GM21390 (cell line): ENCODE data around the gene IL16.

ENCODE experiments used
- ATAC-seq: cut with Tn5 transposase; IDR thresholded peaks from one replicate; pipeline ENCODE4 v1.9.1; 2021; ENCODE audit not compliant: unreplicated experiment

Gene IL16

GRCh38 chr15:81273200-81273599 lies 76.5 kb downstream of the IL16 start:
- ATAC-seq: no peak

GRCh38 chr15:81273855-81274254 lies 77.2 kb downstream of the IL16 start:
- ATAC-seq: no peak

GRCh38 chr15:81274255-81274654 lies 77.6 kb downstream of the IL16 start:
- ATAC-seq: no peak

- peak; percentile 92 for ATAC-seq
Measured at GRCh38 chr15:81274931-81275707, 78.4 kb downstream of the IL16 start.

- ATAC-seq: no peak
Measured at GRCh38 chr15:81275711-81276392, 79.2 kb downstream of the IL16 start.

- ATAC-seq: no peak
Measured at GRCh38 chr15:81276967-81277366, 80.3 kb downstream of the IL16 start.

- no peak for ATAC-seq
Measured at GRCh38 chr15:81277851-81278250, 81.2 kb downstream of the IL16 start.

GRCh38 chr15:81278306-81279029 lies 81.8 kb downstream of the IL16 start:
- ATAC-seq: no peak

GRCh38 chr15:81279621-81280485 lies 83.2 kb downstream of the IL16 start:
- ATAC-seq: no peak

- ATAC-seq: no peak
Measured at GRCh38 chr15:81280696-81281455, 84.2 kb downstream of the IL16 start.

GRCh38 chr15:81281456-81281735 lies 84.7 kb downstream of the IL16 start:
- ATAC-seq: no peak

GRCh38 chr15:81281766-81282605 lies 85.3 kb downstream of the IL16 start:
- no peak for ATAC-seq

- no peak for ATAC-seq
Measured at GRCh38 chr15:81282606-81282895, 85.9 kb downstream of the IL16 start.

- ATAC-seq: no peak
Measured at GRCh38 chr15:81282911-81283310, 86.2 kb downstream of the IL16 start.

- ATAC-seq: peak; percentile 69
Measured at GRCh38 chr15:81284256-81285031, 87.8 kb downstream of the IL16 start.

GRCh38 chr15:81285461-81285860 lies 88.8 kb downstream of the IL16 start:
- no peak for ATAC-seq

- ATAC-seq: no peak
Measured at GRCh38 chr15:81286621-81287121, 90.0 kb downstream of the IL16 start.

GRCh38 chr15:81288040-81288439 lies 91.4 kb downstream of the IL16 start:
- no peak for ATAC-seq

- no peak for ATAC-seq
Measured at GRCh38 chr15:81288616-81289015, 91.9 kb downstream of the IL16 start.
